HEK293 (cell line): ENCODE results near the gene DGKB.

Experiments
- CTCF ChIA-PET: fragments of 350-600 bp; formaldehyde crosslinking; extraction: SDS; loops from one replicate; lab custom pipeline; 2021; ENCODE audit warnings: antibody characterized with exemption; lab: Yijun Ruan, JAX
- POLR2A ChIA-PET: fragments of 300-600 bp; formaldehyde crosslinking; extraction: SDS; loops from one replicate; lab custom pipeline; 2020; ENCODE audit warnings: antibody characterized with exemption, inconsistent platforms; lab: Yijun Ruan, JAX
- H3K27ac ChIP-seq: fragments of 200-500 bp; sonication (Bioruptor generic); 2 replicates; pipeline ENCODE4 v1.5.1; 2014; ENCODE audit warnings: low read depth, low read length, control low read depth, inconsistent platforms; ENCODE audit errors: extremely low read depth
- H3K36me3 ChIP-seq, 2 experiments: fragments of 200-500 bp in 1 of 2; sonication (Bioruptor generic) in 1 of 2; 1 replicate in 1 of 2; 2 replicates in 1 of 2; pipeline ENCODE4 v1.5.1; 2014 to 2017; ENCODE audit warnings: inconsistent platforms in 2 of 2, low read length in 2 of 2; ENCODE audit not compliant: control insufficient read depth in 2 of 2, insufficient read depth in 1 of 2
- H3K4me1 ChIP-seq: fragments of 200-500 bp; sonication (Bioruptor generic); 2 replicates; pipeline ENCODE4 v1.5.1; 2014; ENCODE audit warnings: mild to moderate bottlenecking, low read length, inconsistent platforms; ENCODE audit not compliant: control insufficient read depth, insufficient read depth
- H3K4me3 ChIP-seq: 2 replicates; pipeline ENCODE4 v1.5.1; 2011; ENCODE audit warnings: low read depth, mild to moderate bottlenecking, control low read depth, low read length, moderate library complexity
- H3K9me3 ChIP-seq: fragments of 200-500 bp; sonication (Bioruptor generic); 2 replicates; pipeline ENCODE4 v1.5.1; 2014; ENCODE audit warnings: low read depth, low read length, inconsistent platforms; ENCODE audit not compliant: control insufficient read depth, insufficient read depth
- FEZF1 ChIP-seq: fragments of 450-650 bp; formaldehyde crosslinking; IDR thresholded peaks from 2 replicates; pipeline ENCODE4 v1.5.1; 2016; ENCODE audit warnings: missing biosample characterization, missing genetic modification characterization
- HOXD13 ChIP-seq: sonication (generic); formaldehyde crosslinking; IDR thresholded peaks from 2 replicates; pipeline ENCODE4 v1.8.0; 2022; ENCODE audit warnings: missing genetic modification reagents, borderline replicate concordance
- SP2 ChIP-seq: fragments of 450-650 bp; formaldehyde crosslinking; IDR thresholded peaks from 2 replicates; pipeline ENCODE4 v1.5.1; 2016; ENCODE audit warnings: missing biosample characterization, missing genetic modification characterization
- SP7 ChIP-seq: fragments of 450-650 bp; formaldehyde crosslinking; IDR thresholded peaks from 2 replicates; pipeline ENCODE4 v1.5.1; 2016; ENCODE audit warnings: missing biosample characterization, missing genetic modification characterization
- TRIM28 ChIP-seq: IDR thresholded peaks from 2 replicates; pipeline ENCODE4 v1.6.1; 2011; ENCODE audit warnings: low read length, control low read depth, borderline replicate concordance
- ZNF112 ChIP-seq: fragments of 450-650 bp; formaldehyde crosslinking; IDR thresholded peaks from 2 replicates; pipeline ENCODE4 v1.5.0; 2017; ENCODE audit warnings: missing biosample characterization, missing genetic modification characterization
- ZNF114 ChIP-seq: fragments of 450-650 bp; formaldehyde crosslinking; IDR thresholded peaks from 2 replicates; pipeline ENCODE4 v1.5.0; 2017; ENCODE audit warnings: missing biosample characterization, missing genetic modification characterization
- ZNF133 ChIP-seq: fragments of 450-650 bp; formaldehyde crosslinking; IDR thresholded peaks from 2 replicates; pipeline ENCODE4 v1.5.1; 2016; ENCODE audit warnings: missing biosample characterization, missing genetic modification characterization
- ZNF138 ChIP-seq: fragments of 450-650 bp; formaldehyde crosslinking; IDR thresholded peaks from 2 replicates; pipeline ENCODE4 v1.5.1; 2016; ENCODE audit warnings: missing biosample characterization, missing genetic modification characterization, borderline replicate concordance
- ZNF2 ChIP-seq: fragments of 450-650 bp; formaldehyde crosslinking; IDR thresholded peaks from 2 replicates; pipeline ENCODE4 v1.5.1; 2016; ENCODE audit warnings: missing biosample characterization, missing genetic modification characterization
- ZNF221 ChIP-seq: fragments of 450-650 bp; formaldehyde crosslinking; IDR thresholded peaks from 2 replicates; pipeline ENCODE4 v1.5.1; 2017; ENCODE audit warnings: missing biosample characterization, missing genetic modification characterization, borderline replicate concordance
- ZNF239 ChIP-seq: fragments of 450-650 bp; formaldehyde crosslinking; IDR thresholded peaks from 2 replicates; pipeline ENCODE4 v1.5.1; 2016; ENCODE audit warnings: missing biosample characterization, missing genetic modification characterization
- ZNF274 ChIP-seq, 2 experiments: fragments of 200-500 bp in 1 of 2; fragments of 450-650 bp in 1 of 2; sonication (Bioruptor generic) in 1 of 2; formaldehyde crosslinking in 1 of 2; IDR thresholded peaks; 2 replicates each; pipeline versions ENCODE4 v1.5.1 to v1.6.1; 2014 to 2016; ENCODE audit warnings: borderline replicate concordance in 1 of 2, inconsistent platforms in 1 of 2, low read length in 1 of 2, missing biosample characterization in 1 of 2, missing genetic modification characterization in 1 of 2
- ZNF292 ChIP-seq: fragments of 450-650 bp; formaldehyde crosslinking; IDR thresholded peaks from 2 replicates; pipeline ENCODE4 v1.5.1; 2016; ENCODE audit warnings: low read depth, missing biosample characterization, missing genetic modification characterization, borderline replicate concordance
- ZNF37A ChIP-seq: fragments of 450-650 bp; IDR thresholded peaks from 2 replicates; pipeline ENCODE4 v1.5.1; 2018; ENCODE audit warnings: missing biosample characterization, missing genetic modification characterization
- ZNF391 ChIP-seq: fragments of 450-650 bp; formaldehyde crosslinking; IDR thresholded peaks from 2 replicates; pipeline ENCODE4 v1.5.1; 2016; ENCODE audit warnings: low read depth, missing biosample characterization, missing genetic modification characterization, borderline replicate concordance
- ZNF394 ChIP-seq: fragments of 450-650 bp; formaldehyde crosslinking; IDR thresholded peaks from 2 replicates; pipeline ENCODE4 v1.5.1; 2016; ENCODE audit warnings: missing biosample characterization, missing genetic modification characterization, mild to moderate bottlenecking, moderate library complexity, borderline replicate concordance
- ZNF423 ChIP-seq: fragments of 450-650 bp; formaldehyde crosslinking; IDR thresholded peaks from 2 replicates; pipeline ENCODE4 v1.5.1; 2016; ENCODE audit warnings: missing biosample characterization, missing genetic modification characterization
- ZNF426 ChIP-seq: fragments of 450-650 bp; formaldehyde crosslinking; IDR thresholded peaks from 2 replicates; pipeline ENCODE4 v1.5.1; 2017; ENCODE audit warnings: missing biosample characterization, missing genetic modification characterization, mild to moderate bottlenecking, inconsistent platforms, moderate library complexity
- ZNF521 ChIP-seq: fragments of 450-650 bp; formaldehyde crosslinking; IDR thresholded peaks from 2 replicates; pipeline ENCODE4 v1.5.1; 2017; ENCODE audit warnings: missing biosample characterization, mild to moderate bottlenecking, missing genetic modification characterization
- ZNF76 ChIP-seq: fragments of 450-650 bp; formaldehyde crosslinking; IDR thresholded peaks from 2 replicates; pipeline ENCODE4; 2016; ENCODE audit warnings: low read depth, missing biosample characterization, missing genetic modification characterization, borderline replicate concordance
- ZNF785 ChIP-seq: fragments of 450-650 bp; formaldehyde crosslinking; IDR thresholded peaks from 2 replicates; pipeline ENCODE4 v1.5.1; 2016; ENCODE audit warnings: missing biosample characterization, missing genetic modification characterization
- ZNF791 ChIP-seq: fragments of 450-650 bp; formaldehyde crosslinking; IDR thresholded peaks from 2 replicates; pipeline ENCODE4 v1.5.1; 2016; ENCODE audit warnings: missing biosample characterization, missing genetic modification characterization
- TF ChIP-seq, protein P1 (sequence below): IDR thresholded peaks from 2 replicates; pipeline ENCODE4 v1.6.1; 2011; ENCODE audit warnings: mild to moderate bottlenecking, low read depth, low read length, borderline replicate concordance
- TF ChIP-seq, protein P2 (sequence below): fragments of 450-650 bp; formaldehyde crosslinking; conservative IDR thresholded peaks from 2 replicates; pipeline ENCODE4 v1.5.1; 2016; ENCODE audit warnings: low read depth, missing biosample characterization, missing genetic modification characterization
- TF ChIP-seq, protein P3 (sequence below): fragments of 450-650 bp; formaldehyde crosslinking; IDR thresholded peaks from 2 replicates; pipeline ENCODE4 v1.5.1; 2016; ENCODE audit warnings: missing biosample characterization, missing genetic modification characterization
- TF ChIP-seq, protein P4 (sequence below): fragments of 450-650 bp; formaldehyde crosslinking; IDR thresholded peaks from 2 replicates; pipeline ENCODE4 v1.5.1; 2017; ENCODE audit warnings: missing biosample characterization, missing genetic modification characterization
- TF ChIP-seq, protein P5 (sequence below): fragments of 450-650 bp; formaldehyde crosslinking; IDR thresholded peaks from 2 replicates; pipeline ENCODE4; 2016; ENCODE audit warnings: missing biosample characterization, missing genetic modification characterization
- TF ChIP-seq, protein P6 (sequence below): fragments of 450-650 bp; formaldehyde crosslinking; IDR thresholded peaks from 2 replicates; pipeline ENCODE4 v1.5.1; 2016; ENCODE audit warnings: missing biosample characterization, missing genetic modification characterization

DGKB gene

DNA sequence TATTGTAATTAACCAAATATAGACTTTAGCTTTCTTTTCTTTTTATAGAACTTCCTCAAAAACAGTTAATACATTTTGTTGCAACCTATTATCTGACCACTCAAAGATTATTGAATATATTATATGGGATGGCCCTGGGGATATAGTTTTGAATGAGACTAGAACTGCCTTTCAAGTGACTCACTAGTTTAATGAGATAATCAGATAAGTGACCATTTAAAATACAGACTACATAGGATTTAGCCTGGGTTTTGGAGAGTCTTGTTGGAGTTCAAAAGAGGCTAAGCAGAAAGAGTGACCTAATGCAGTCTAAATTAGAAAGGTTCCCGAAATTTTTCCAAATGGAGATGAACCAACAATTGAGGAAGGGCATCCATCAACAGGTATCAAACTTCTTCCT is 607.9 kb downstream of the DGKB start:
- H3K27ac ChIP-seq = no peak overlapping the region
- ChIA-PET POLR2A (no interaction called here), CTCF (interaction anchor here (0.7 kb wide), 1 partner anchor 12 kb away, joined by 3 read pairs; no protein-coding TSS in a partner anchor)

DNA sequence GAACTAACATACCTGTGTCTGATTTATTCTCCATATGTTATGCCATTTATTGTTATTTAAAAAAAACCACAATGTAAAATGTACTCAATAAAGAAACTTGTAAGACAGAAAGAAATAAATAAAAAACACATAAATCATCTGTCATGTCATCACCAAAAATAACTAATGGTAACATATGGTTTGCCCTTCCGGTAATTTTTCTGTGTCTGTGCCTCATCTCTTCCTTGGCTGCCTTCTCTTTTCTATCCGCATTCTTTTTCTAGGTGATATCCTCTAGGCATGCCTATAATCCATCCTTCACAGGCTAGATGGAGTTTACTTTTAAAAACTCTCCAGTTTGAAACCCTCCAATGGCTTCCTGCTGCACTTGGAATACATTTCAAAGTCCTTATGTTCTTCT is 609.1 kb downstream of the DGKB start:
- no peaks in the 10 kb centered on the region for H3K9me3 ChIP-seq
- POLR2A ChIA-PET = no interaction called here
- CTCF ChIA-PET = no interaction called here
- TF ChIP-seq ZNF76 (tag by site-specific recombination) = no peak
- no peak for TF ChIP-seq ZNF423 (tag by site-specific recombination)
- TF ChIP-seq SP7 (tag by site-specific recombination) = no peak
- no peak for TF ChIP-seq ZNF791 (tag by site-specific recombination)
- TF ChIP-seq, protein P1, sequence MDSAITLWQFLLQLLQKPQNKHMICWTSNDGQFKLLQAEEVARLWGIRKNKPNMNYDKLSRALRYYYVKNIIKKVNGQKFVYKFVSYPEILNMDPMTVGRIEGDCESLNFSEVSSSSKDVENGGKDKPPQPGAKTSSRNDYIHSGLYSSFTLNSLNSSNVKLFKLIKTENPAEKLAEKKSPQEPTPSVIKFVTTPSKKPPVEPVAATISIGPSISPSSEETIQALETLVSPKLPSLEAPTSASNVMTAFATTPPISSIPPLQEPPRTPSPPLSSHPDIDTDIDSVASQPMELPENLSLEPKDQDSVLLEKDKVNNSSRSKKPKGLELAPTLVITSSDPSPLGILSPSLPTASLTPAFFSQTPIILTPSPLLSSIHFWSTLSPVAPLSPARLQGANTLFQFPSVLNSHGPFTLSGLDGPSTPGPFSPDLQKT = no peak
- no peak for TF ChIP-seq ZNF138 (tag by site-specific recombination)
- TF ChIP-seq ZNF394 = no peak
- TF ChIP-seq ZNF221 (tag by site-specific recombination) = no peak
- no peak for TF ChIP-seq TRIM28
- no peak for TF ChIP-seq ZNF785
- TF ChIP-seq HOXD13 (CRISPR knock-in tag) = no peak
- no peak for TF ChIP-seq SP2
- TF ChIP-seq ZNF114 (tag by site-specific recombination) = no peak
- TF ChIP-seq, protein P2, sequence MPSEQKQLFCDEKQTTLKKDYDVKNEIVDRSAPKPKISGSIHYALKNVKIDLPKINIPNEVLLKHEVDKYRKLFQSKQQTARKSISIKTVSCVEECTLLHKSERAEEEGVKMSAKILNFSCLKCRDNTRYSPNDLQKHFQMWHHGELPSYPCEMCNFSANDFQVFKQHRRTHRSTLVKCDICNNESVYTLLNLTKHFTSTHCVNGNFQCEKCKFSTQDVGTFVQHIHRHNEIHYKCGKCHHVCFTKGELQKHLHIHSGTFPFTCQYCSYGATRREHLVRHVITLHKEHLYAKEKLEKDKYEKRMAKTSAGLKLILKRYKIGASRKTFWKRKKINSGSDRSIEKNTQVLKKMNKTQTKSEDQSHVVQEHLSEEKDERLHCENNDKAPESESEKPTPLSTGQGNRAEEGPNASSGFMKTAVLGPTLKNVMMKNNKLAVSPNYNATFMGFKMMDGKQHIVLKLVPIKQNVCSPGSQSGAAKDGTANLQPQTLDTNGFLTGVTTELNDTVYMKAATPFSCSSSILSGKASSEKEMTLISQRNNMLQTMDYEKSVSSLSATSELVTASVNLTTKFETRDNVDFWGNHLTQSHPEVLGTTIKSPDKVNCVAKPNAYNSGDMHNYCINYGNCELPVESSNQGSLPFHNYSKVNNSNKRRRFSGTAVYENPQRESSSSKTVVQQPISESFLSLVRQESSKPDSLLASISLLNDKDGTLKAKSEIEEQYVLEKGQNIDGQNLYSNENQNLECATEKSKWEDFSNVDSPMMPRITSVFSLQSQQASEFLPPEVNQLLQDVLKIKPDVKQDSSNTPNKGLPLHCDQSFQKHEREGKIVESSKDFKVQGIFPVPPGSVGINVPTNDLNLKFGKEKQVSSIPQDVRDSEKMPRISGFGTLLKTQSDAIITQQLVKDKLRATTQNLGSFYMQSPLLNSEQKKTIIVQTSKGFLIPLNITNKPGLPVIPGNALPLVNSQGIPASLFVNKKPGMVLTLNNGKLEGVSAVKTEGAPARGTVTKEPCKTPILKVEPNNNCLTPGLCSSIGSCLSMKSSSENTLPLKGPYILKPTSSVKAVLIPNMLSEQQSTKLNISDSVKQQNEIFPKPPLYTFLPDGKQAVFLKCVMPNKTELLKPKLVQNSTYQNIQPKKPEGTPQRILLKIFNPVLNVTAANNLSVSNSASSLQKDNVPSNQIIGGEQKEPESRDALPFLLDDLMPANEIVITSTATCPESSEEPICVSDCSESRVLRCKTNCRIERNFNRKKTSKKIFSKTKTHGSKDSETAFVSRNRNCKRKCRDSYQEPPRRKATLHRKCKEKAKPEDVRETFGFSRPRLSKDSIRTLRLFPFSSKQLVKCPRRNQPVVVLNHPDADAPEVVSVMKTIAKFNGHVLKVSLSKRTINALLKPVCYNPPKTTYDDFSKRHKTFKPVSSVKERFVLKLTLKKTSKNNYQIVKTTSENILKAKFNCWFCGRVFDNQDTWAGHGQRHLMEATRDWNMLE (tag by site-specific recombination) = no peak
- TF ChIP-seq, protein P3, sequence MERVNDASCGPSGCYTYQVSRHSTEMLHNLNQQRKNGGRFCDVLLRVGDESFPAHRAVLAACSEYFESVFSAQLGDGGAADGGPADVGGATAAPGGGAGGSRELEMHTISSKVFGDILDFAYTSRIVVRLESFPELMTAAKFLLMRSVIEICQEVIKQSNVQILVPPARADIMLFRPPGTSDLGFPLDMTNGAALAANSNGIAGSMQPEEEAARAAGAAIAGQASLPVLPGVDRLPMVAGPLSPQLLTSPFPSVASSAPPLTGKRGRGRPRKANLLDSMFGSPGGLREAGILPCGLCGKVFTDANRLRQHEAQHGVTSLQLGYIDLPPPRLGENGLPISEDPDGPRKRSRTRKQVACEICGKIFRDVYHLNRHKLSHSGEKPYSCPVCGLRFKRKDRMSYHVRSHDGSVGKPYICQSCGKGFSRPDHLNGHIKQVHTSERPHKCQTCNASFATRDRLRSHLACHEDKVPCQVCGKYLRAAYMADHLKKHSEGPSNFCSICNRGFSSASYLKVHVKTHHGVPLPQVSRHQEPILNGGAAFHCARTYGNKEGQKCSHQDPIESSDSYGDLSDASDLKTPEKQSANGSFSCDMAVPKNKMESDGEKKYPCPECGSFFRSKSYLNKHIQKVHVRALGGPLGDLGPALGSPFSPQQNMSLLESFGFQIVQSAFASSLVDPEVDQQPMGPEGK (tag by site-specific recombination) = no peak
- TF ChIP-seq, protein P4, sequence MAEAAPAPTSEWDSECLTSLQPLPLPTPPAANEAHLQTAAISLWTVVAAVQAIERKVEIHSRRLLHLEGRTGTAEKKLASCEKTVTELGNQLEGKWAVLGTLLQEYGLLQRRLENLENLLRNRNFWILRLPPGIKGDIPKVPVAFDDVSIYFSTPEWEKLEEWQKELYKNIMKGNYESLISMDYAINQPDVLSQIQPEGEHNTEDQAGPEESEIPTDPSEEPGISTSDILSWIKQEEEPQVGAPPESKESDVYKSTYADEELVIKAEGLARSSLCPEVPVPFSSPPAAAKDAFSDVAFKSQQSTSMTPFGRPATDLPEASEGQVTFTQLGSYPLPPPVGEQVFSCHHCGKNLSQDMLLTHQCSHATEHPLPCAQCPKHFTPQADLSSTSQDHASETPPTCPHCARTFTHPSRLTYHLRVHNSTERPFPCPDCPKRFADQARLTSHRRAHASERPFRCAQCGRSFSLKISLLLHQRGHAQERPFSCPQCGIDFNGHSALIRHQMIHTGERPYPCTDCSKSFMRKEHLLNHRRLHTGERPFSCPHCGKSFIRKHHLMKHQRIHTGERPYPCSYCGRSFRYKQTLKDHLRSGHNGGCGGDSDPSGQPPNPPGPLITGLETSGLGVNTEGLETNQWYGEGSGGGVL = no peak

More for the DNA sequence above, 607.9 kb downstream of the DGKB start:
- Histone ChIP-seq H3K4me3 (no peak overlapping the region), H3K4me1 (no peaks in the 10 kb centered on the region), H3K9me3 (no peaks in the 10 kb centered on the region), H3K36me3 (no peaks in the 10 kb centered on the region)
- TF ChIP-seq ZNF2 (tag by site-specific recombination) (no peak), ZNF239 (tag by site-specific recombination) (no peak), ZNF274 (IDR thresholded peaks at IDR 0.05; ENCODE audit: low read length) (no peak), ZNF274 (tag by site-specific recombination; IDR thresholded peaks at IDR 0.05; ENCODE audit: borderline replicate concordance) (no peak), ZNF37A (no peak), ZNF133 (tag by site-specific recombination) (no peak), ZNF112 (tag by site-specific recombination) (no peak), ZNF521 (tag by site-specific recombination) (no peak), ZNF292 (tag by site-specific recombination) (no peak), ZNF426 (tag by site-specific recombination) (no peak), FEZF1 (tag by site-specific recombination) (no peak), ZNF391 (tag by site-specific recombination) (no peak)
- TF ChIP-seq, protein P5, sequence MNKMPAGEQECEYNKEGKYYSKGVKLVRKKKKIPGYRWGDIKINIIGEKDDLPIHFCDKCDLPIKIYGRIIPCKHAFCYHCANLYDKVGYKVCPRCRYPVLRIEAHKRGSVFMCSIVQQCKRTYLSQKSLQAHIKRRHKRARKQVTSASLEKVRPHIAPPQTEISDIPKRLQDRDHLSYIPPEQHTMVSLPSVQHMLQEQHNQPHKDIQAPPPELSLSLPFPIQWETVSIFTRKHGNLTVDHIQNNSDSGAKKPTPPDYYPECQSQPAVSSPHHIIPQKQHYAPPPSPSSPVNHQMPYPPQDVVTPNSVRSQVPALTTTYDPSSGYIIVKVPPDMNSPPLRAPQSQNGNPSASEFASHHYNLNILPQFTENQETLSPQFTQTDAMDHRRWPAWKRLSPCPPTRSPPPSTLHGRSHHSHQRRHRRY = no peak
- TF ChIP-seq, protein P6, sequence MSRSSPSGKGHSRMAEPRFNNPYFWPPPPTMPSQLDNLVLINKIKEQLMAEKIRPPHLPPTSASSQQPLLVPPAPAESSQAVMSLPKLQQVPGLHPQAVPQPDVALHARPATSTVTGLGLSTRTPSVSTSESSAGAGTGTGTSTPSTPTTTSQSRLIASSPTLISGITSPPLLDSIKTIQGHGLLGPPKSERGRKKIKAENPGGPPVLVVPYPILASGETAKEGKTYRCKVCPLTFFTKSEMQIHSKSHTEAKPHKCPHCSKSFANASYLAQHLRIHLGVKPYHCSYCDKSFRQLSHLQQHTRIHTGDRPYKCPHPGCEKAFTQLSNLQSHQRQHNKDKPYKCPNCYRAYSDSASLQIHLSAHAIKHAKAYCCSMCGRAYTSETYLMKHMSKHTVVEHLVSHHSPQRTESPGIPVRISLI = no peak
- TF ChIP-seq, all 188 proteins: peak for 0

More for the DNA sequence above, 609.1 kb downstream of the DGKB start:
- Histone ChIP-seq H3K4me3 (no peak overlapping the region), H3K4me1 (no peaks in the 10 kb centered on the region), H3K27ac (no peak overlapping the region), H3K36me3 (no peaks in the 10 kb centered on the region)
